Measurements from ENCODE around the gene CPEB4. TPM values are rescaled to one million over a fixed set of nuclear protein-coding genes. Genes with fewer than 3 reads are reported as not detected.

The CPEB4 gene
- total and polyA plus RNA-seq, 7 donors: 6.0 to 66.2 (median 27.8) TPM

DNA sequence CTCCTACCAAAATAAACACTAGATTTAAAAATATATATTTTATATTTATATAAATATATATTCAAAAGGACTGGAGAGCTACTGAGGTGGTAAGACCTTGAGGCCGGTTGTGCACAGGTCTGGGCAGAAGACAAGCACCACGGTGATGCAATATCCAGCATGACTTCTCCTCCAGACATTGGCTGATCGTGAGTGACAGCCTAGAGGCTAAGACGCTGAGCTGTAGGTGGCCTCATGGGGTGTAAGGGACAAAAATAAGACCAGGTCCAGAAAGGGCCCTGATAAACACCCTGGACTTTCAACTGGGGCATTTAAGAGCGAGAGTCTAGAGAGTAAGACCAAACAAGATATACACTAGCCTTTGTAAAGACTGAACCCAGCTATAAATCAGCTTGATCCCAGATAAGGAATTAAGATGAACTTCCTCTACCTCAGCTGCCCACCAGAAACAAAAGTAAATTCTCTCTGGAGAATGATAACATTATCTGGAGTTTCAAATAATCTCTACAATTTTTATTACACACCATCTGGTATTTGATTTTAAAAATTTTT lies 86.6 kb downstream of the CPEB4 start:
- Histone ChIP-seq H3K9me3 (no peaks in the 10 kb centered on the region), H3K4me3 (no peak overlapping the region), H3K4me1 (peaks cover 0 to 11% (median 5%) of the 10 kb centered on the region in 4 donors), H3K27ac (no peak overlapping the region), H3K36me3 (no peaks in the 10 kb centered on the region), H3K27me3 (peaks cover 0 to under 1% (median 0%) of the 10 kb centered on the region in 3 donors)
- intact Hi-C loops (cut with DNase I): no loop called here
- no peak for TF ChIP-seq POLR2AphosphoS5 (IDR thresholded peaks at IDR 0.05)
- TF ChIP-seq EP300 (IDR thresholded peaks at IDR 0.05): no peak
- TF ChIP-seq, protein P1, sequence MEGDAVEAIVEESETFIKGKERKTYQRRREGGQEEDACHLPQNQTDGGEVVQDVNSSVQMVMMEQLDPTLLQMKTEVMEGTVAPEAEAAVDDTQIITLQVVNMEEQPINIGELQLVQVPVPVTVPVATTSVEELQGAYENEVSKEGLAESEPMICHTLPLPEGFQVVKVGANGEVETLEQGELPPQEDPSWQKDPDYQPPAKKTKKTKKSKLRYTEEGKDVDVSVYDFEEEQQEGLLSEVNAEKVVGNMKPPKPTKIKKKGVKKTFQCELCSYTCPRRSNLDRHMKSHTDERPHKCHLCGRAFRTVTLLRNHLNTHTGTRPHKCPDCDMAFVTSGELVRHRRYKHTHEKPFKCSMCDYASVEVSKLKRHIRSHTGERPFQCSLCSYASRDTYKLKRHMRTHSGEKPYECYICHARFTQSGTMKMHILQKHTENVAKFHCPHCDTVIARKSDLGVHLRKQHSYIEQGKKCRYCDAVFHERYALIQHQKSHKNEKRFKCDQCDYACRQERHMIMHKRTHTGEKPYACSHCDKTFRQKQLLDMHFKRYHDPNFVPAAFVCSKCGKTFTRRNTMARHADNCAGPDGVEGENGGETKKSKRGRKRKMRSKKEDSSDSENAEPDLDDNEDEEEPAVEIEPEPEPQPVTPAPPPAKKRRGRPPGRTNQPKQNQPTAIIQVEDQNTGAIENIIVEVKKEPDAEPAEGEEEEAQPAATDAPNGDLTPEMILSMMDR (IDR thresholded peaks at IDR 0.05): no peak
- no peak for TF ChIP-seq POLR2A (IDR thresholded peaks at IDR 0.05)
- WGBS, 2 donors: 74 to 76% methylated on average over 5 of the region's 5 CpGs
- DNase-seq: no peak

DNA sequence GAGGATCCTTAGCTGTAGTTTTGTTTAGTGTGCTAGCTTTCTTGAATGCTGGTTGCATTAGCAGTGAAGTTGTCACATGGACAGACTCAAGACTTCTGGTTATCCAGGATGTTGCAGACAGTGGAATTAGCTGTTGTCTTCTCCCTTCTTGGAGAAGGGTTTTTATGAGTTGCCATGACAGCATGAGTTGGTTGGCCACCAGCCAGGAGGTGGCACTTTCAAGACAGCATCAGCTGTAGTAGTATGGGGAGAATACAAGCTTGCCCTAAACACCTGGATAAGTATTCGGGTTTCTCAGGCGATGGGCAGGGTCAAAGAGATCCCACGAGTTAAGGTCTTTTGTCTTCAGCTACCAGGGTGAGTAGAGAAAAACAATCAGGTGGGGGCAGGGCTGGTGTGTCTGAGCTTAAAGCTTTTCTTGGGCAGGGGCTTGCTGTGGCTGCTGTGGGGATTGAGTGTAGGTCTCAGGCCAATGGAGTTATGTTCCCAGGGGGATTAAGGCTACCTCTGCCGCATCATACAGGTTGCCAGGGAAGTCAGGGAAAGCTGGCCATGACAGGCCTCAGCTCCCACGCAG lies 93.1 kb downstream of the CPEB4 start:
- no peak overlapping the region for H3K27ac ChIP-seq
- peaks cover 0 to 21% (median 0%) of the 10 kb centered on the region in 3 donors for H3K27me3 ChIP-seq
- intact Hi-C loops (cut with DNase I): no loop called here
- peaks cover 0 to 3% (median 0%) of the 10 kb centered on the region in 4 donors for H3K9me3 ChIP-seq
- WGBS, 2 donors: 67 to 70% methylated on average over 5 of the region's 5 CpGs
- no peak for DNase-seq
- TF ChIP-seq EP300 (IDR thresholded peaks at IDR 0.05): no peak
- TF ChIP-seq POLR2A (IDR thresholded peaks at IDR 0.05): no peak
- TF ChIP-seq POLR2AphosphoS5 (IDR thresholded peaks at IDR 0.05): no peak
- TF ChIP-seq, protein P1 (IDR thresholded peaks at IDR 0.05): no peak
- no peak overlapping the region for H3K4me3 ChIP-seq
- H3K36me3 ChIP-seq: no peaks in the 10 kb centered on the region
- no peaks in the 10 kb centered on the region for H3K4me1 ChIP-seq

DNA sequence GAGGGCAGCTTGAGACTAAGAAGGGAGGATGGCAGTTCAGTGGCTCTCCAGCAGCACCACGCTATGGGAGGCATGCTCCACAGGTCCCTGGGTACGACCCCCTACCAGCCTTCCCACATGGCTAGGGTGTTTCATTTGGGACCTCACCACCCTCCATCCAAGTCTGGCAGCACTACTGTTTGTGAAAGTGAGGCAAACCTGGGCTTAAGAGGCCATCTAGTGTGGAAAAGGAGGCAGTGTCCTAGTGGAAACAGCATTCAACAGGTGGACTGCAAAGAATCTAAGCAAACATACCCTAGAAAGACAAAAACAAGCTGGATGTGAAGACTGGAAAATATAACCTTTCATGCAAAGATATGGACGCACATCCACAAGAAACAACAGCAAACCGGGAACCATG lies 96.1 kb downstream of the CPEB4 start:
- Histone ChIP-seq H3K27ac (no peak overlapping the region), H3K9me3 (peaks cover 0 to 3% (median 0%) of the 10 kb centered on the region in 4 donors), H3K4me1 (no peaks in the 10 kb centered on the region), H3K4me3 (no peak overlapping the region), H3K27me3 (peaks cover 0 to 21% (median 0%) of the 10 kb centered on the region in 3 donors), H3K36me3 (no peaks in the 10 kb centered on the region)
- intact Hi-C loops (cut with DNase I): no loop called here
- TF ChIP-seq POLR2AphosphoS5 (IDR thresholded peaks at IDR 0.05): no peak
- TF ChIP-seq POLR2A (IDR thresholded peaks at IDR 0.05): no peak
- TF ChIP-seq, protein P1 (IDR thresholded peaks at IDR 0.05): no peak
- no peak for TF ChIP-seq EP300 (IDR thresholded peaks at IDR 0.05)
- WGBS, 2 donors: 53 to 54% methylated on average over 4 of the region's 4 CpGs
- DNase-seq: no peak

DNA sequence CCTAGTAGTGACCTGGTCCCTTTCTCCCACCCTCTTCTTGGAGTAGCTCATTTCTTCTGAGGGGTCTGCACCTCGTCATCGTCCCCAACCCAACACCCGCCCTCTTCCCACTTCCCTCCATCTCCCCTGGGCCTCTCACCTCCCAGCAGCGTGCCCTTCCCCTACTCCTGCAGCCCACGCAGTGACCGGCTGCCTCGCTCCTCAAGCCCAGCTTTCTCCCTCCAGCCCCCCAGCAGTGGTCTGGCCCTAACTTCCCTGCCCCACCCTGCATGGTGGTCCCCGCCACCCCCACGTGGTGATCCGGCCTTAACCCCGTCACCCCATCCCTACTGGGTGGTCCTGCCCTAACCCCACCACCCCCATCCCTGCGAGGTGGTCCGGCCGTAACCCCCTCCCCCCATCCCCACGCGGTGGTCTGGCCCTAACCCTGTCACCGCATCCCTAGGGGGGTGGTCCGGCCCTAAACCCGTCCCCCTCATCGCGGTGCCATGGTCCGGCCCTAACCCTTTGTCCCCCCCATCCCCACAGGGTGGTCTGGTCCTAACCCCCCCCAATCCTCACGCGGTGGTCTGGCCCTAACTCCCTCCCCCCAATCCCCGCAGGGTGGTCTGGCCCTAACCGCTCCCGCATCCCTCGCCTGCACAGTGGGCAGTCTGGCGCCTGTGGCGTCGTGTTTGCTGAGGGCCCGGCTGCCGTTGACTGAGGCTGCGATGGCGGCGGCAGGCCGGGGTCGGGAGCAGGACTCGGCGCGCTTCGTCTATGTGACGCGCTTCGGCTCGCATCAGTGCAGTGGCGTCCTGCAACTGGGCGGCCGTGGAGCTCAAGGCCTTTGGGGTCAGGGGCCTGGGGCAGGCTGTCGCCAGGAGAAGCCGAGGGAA lies 100.6 kb downstream of the CPEB4 start, which contains the start of gene C5orf47:
TSS of gene C5orf47 (plus strand) at position 617 of the 878 bp plus-strand sequence. CDS start at position 711, 94 bp downstream.
- whole genome bisulfite sequencing, 2 donors: 95 to 96% methylated on average over 51 of the region's 51 CpGs
- Histone ChIP-seq H3K36me3 (no peaks in the 10 kb centered on the region), H3K27ac (no peak within 1 kb of the TSS), H3K4me1 (no peaks in the 10 kb centered on the region), H3K27me3 (no peaks in the 10 kb centered on the region), H3K9me3 (no peaks in the 10 kb centered on the region), H3K4me3 (no peak within 1 kb of the TSS)
- TF ChIP-seq POLR2A (IDR thresholded peaks at IDR 0.05): no peak
- no peak for TF ChIP-seq EP300 (IDR thresholded peaks at IDR 0.05)
- TF ChIP-seq POLR2AphosphoS5 (IDR thresholded peaks at IDR 0.05): no peak
- TF ChIP-seq, protein P1 (IDR thresholded peaks at IDR 0.05): no peak
- DNase-seq: no peak
- intact Hi-C loops (cut with DNase I): no loop called here
